GM18867 (cell line): ENCODE results near the gene STAT1.
A peak's percentile ranks its signal among the peaks of the same experiment; 100 is the strongest.

Experiments used
- ATAC-seq: cut with Tn5 transposase; IDR thresholded peaks from one replicate; pipeline ENCODE4 v1.9.1; 2021; ENCODE audit warnings: mild to moderate bottlenecking, moderate library complexity; ENCODE audit not compliant: unreplicated experiment

Gene STAT1

DNA sequence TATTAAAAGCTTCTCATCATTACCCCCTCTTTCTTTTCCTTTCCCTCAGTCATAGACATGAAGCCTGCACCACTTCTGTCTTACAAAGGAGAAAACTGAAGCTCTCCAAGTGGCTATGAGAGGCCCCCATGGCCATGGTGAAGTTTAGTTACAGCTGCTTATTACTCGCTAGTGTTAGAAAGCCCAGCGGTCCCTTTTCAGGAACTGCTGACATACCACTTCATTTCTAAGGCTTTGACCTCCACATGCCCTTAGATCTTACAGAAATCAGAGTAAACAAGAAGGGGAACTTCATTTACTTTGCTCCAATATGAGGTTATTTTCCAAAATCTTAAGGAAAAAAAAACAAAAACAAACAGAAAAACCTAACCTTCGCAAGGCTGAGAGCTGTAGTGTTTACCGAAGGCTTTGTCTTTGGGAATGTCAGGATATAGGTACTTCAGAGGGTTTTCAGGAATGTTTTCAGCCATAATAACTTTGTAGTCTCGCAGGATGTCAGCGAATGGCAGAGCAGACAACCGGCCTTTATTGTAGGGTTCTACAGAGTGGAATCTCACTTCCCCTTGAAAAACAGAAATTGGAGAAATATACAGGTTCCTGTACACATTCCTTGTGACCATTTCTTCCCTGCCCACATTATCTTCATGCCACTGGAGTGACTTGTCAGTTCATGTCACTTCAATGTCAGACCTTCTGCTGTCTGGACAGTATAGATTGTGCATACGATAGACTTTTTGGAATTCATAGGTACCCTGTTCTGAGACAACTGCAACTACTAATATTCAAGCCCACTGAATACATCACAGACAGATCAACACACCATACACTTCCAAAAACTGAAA, 18.8 kb upstream of the STAT1 start:
- no peak for ATAC-seq

DNA sequence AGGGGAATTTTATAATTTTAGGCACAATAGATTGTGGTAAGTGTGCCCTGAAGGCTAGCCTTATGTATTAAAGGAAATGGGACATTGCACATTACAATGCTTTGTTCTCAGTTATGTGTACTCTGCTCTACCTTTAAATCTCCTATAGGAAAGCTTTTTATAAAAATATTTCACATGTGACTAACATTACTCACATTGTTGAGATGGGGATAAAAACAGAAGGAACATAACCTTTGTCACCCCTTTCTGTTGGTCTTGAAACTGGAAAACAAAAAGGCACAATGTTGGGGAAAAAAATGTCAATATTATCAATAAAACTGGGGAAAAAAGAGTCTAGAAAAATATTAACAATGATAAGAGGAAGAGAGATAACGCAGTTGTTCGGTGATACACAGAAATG, 17.3 kb upstream of the STAT1 start:
- no peak for ATAC-seq

DNA sequence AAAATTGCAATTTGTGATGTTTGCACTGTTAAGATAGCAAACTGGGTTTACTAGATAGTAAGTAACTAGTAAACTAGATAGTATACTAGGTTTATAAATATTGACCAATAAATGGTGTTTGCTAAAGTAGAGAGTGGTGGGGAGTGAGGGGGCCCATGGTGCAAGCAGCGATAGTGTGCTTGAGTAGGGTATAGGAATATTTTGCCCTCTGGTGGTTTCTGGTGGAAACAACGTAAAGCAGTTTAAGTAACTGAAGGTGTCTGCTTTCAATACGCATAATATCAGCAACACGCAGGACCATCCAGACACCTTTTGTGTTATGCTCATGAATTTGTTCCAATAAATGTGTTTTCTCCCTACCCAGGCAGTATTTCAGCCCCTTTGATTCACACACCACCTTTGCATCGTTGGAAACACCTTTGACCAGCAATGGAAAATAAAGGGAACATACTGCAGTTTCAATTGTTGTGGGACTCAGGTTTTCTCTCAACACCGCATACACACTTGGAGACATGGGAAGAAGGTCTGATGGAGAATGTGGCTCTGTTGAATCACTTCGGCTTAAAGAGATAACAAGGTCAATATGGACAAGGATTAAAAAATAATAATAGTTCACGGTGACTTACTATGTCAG, 16.7 kb upstream of the STAT1 start:
- ATAC-seq, result peak; percentile 95

DNA sequence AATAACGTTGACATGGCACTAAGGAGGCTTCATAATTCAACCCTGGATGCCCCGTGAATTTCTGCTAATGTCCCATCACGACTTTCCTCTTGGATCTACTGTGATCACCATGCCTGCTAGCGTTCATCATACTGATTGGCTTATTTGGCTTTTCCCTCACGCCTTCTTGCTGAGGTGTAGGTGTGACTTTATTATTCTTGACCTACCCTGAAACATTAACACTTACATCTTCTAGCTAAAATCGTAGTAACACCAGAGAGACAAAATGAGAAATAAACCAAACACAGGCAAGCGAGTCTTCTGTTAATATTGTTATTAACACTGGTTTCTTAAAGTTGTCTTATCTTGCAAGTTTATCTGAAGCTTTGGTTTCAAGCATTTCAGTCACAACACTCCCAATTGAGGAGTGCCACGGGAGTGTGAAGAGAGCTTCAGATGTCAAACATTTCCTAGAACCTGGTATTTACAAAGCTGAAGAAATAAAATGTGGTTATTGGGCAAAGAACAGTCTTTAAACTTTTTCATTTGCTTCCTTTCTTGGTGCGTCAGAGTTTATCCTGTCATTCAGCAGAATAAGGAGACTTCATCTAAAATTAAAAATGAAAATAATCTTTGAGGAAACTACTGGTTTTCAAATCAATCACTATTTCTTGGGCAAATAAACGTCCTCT, 15.4 kb upstream of the STAT1 start:
- ATAC-seq, result no peak

DNA sequence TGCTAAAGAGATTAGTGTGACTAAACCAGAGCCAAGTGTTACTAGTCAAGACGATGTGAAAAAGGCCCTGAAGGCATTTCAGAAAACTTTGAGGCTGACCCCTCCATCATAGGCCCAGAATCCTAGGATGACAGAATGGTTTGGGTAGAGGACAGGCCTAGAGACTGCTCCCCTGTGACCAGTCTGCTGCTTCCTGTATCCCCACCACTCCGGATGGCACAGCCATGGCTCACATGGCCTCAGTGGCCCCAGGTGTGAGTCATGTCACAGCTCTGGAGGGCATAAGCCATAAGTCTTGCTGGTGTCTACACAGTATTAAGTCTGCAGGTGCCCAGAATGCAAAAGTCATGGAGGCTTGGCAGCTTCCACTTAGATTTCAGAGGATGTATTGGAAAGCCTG, 12.4 kb upstream of the STAT1 start:
- ATAC-seq, result no peak

DNA sequence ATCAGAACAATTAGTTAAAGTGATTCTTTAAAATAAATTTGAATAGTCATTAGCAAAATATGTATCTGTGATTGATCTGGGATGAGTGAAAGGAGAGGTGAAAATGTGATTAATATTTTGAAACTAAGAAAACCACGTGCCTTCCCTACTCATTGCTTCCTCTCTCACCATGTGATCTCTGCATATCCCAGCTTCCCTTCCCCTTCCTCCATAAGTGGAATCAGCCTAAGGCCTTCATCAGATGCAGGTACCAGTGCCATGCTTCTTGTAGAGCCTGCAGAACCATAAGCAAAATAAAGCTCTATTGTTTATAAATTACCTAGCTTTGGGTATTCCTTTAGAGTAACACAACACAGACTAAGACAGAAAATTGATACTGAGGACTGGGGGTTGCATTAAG, 11.2 kb upstream of the STAT1 start:
- ATAC-seq, result no peak

DNA sequence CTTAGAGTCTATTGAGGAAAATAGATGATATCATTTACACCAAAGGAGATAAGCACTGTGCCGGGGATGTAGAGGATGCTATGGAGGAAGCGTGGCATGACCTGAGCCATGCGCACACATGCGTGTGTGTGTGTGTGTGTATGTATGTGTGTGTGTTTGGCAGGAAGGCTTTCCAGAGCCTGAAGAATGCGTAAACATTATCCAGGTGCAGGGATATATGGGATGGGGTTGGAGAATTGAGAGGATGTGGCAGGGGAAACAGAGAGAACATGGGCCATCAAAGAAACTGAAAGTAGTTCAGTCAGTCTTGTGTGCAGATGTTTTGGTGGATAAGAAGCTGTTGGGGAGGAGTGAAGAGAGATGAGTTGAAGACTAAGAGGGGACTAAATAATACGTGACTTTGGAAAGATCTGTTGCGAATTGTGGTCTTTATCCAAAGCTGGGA, 9.3 kb upstream of the STAT1 start:
- ATAC-seq, result no peak

DNA sequence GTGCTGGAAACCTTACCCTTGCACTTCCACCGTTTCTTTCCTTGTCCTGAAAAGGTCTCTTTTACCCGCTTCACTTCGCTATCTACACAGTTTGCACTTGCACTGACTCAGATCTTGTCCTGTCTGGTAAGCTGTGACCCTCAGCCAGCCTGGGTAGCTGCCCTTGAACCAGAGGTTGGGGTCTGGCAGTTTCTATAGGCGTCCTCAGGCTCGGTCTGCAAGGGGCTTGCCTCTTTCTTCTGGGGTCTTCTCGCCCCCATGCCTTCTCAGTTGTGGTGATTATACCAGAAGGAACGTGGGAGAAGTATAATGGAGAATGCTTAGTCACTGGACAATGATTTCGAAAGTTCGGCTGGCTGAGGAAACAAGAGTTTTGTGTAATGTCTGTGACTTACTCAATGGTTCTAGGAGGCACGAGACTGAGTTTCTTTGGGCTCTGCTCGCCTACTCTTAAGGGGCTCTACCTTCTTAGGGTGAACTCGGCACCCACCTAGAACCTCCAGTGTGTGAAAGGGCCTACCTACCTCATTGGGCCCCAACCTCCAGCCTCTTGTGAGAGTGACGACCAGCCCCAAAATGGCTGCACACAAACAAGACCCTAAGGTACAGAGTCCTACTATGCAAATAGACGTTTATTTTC, 6.9 kb upstream of the STAT1 start:
- ATAC-seq, result peak; percentile 25

DNA sequence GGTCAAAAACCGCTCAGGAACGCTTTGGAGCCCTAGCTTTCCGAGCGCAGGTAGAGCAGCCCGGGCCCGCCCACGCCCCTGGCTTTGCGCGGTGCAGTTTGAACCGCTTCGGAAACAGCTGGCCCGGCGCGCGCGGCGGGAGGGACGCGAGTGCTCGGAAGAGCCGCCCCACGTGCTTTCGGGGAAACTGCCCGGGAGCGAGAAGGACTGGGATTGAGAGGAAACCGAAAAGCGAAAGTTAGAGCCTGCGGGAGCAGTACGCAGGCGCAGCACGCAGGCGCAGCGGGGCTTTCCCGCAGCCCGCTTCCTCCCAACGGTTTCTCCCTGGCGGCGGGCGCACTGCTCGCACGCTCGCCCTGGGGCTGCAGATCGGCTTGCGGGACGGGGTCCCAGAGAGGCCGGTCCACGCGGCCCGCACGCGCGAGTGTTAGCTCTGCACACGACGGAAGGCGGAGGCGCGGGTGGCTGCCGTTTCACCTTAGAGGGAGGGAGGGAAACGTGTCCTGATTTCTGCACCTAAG, 6.3 kb upstream of the STAT1 start:
- ATAC-seq, result peak; percentile 71

DNA sequence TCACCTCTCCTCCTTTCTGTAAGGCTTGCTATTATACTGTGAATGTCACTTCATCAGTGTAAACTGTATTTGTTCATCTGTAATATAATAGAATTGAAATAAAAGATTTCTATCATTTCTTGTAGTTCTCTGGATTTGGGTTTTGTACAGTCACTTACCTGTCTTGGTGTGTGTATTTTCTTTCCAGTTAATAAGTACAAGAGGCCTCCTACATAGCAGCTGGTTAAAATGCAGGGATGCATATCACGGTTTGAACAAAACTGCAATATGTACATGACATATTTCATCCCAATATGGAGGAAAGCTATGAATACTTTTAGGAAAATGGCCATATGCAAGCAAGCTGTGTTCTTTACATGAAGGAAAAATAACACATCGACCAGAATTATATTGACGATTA, 5.4 kb upstream of the STAT1 start:
- ATAC-seq, result no peak

DNA sequence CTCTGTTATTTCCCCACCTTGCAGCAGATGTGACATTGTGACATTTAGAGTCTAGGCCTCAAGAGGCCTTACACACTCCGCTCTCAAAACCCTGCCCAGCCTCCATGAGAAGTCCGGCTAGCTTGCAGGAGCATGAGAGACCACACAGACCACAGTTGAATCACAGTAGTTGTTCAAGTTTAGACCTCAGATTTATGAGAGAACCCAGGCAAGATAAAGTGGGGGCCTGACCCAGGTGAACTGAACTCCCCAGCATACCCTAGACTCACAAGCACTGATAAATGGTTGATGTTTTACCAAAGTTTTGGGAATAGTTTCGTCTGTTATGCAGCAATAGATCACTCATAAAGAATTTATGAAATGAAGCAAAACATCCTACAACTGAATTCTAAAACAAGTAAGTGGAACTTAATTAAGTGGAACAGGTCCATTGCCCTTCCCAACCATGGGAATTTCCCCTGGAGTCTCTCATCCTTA, 4.7 kb upstream of the STAT1 start:
- ATAC-seq, result no peak

DNA sequence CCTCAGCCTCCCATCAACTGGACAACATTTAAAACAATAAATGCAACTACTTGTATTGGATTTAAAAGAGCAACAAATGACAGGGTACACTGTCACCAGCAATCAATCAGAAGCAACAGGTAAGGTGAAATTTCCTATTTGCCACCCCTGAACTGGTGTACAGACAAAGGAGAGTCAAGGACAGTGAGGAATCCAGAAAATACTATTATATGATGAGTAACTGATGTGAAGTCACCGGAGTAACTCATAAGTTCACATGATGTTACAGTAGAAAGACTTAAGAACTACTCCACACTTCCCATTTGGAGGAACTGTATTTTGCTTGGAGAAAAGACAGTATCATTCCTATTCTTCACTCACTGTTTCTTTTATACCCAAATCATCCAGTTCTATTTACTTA, 4.1 kb upstream of the STAT1 start:
- no peak for ATAC-seq

DNA sequence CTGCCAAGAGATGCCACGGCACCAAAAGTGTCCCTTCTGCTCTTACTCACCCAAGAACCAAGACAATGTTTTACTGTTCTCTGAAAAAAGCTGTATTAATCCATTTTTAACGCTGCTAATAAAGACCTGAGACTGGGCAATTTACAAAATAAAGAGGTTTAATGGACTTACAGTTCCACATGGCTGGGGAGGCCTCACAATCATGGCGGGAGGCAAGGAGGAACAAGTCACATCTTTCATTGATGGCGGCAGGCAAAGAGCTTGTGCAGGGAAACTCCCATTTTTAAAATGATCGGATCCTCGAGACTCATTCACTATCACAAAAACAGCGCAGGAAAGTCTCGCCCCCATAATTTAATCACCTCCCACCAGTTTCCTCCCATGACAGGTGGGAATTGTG, 1.9 kb upstream of the STAT1 start:
- ATAC-seq, result no peak

DNA sequence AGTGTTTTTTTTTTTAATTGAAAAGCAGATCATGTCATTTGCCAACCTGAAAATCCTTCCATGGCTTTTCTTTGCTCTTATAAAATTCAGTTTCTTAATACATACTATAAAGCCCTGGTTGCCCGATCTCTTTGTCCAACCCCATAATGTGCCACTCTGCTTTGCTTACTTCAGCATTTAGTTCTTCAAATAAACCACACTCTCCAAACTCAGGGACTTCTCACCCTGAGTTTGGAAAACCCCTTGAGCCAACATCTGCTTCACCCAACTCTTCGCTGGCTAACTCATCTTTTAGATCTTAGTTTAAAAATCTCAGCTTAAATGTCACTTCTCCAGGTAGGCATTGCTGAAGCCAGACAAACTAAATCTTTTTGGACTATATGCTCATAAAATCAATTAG, 1.3 kb upstream of the STAT1 start:
- no peak for ATAC-seq

DNA sequence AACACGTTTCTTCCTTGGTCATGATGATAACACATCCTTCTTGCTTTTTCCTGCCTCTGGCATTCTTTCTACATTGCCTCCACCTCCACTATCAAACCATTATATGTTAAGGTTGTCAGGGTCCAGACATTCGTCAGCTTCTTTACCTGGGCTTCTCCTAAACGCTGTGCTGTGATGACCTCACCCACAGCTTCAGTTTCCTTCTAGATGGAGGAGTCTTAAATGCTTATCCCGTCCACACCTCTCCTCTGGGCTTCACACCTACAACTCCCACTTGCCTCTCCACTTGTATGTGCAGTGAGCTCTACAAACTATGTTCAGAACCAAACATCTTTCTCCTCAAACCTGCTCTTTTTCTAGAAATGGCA, 666 bp upstream of the STAT1 start:
- peak; percentile 3 for ATAC-seq

DNA sequence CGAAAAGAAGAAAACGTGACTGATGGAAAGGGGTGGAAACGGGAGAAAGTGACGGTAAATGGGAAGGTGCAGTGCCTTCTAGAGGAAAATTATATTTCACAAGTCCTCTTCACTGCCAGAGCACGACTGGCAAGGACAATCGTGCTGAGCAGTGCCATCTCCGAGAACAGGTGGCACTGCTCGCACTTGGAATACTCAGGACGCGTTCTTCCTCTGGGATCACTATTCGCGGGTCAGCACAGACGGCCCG, 364 bp downstream of the STAT1 start:
- ATAC-seq, result no peak

DNA sequence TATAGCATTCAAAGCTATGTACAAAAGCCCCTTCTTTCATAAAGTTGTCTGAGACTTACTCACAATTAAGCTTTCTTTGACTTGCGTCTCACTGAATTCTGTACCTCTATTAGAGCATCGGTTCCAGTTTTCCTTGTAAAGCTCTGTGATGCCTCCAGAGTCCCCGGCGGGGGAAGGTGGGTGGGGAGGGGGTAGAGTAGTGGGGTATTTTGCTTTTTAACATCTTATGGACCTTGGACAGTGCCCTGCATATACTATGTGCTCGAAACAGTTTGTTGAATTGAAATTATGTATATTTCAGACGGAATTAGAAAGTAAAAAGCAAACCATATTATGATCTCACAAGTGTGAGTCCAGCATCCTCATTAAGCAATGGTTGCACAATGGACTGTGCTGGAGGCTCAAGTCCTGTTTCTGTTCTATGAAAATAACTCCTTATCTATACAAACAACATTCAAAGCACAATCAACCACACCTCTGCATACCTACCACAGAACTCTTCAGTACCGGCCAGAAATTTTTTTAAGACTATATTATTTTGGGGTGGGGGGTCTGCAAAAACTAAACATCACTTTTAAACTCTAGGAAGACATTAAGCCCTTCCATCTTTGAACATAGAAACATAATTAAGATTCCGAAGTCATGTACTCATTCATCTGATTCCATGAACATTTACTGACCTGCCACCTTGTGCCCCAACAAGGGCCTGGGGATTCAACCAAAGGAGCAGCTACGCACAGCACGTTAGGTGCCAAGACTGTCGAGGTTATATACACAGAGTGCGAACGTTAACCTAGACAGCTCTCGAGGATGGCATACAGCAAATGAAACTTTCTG, 908 bp downstream of the STAT1 start:
- ATAC-seq, result peak; percentile 2

DNA sequence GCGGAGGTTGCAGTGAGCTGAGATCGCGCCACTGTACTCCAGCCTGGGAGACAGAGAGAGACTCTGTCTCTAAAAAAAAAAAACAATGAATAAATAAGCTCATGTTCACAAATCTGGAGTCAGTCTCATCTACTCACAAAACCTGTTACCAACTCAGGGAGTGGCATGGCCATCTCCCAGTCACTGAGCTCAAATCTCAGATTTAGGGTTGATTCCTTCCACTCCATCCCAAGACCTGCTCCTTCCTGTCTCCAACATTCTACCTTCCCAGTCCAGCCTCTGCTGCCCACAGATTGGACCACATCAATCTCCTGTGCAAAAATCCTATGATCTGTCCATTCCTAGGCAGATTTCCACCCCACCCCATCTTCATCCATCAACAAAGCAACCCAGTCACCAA, 1.6 kb downstream of the STAT1 start:
- no peak for ATAC-seq

DNA sequence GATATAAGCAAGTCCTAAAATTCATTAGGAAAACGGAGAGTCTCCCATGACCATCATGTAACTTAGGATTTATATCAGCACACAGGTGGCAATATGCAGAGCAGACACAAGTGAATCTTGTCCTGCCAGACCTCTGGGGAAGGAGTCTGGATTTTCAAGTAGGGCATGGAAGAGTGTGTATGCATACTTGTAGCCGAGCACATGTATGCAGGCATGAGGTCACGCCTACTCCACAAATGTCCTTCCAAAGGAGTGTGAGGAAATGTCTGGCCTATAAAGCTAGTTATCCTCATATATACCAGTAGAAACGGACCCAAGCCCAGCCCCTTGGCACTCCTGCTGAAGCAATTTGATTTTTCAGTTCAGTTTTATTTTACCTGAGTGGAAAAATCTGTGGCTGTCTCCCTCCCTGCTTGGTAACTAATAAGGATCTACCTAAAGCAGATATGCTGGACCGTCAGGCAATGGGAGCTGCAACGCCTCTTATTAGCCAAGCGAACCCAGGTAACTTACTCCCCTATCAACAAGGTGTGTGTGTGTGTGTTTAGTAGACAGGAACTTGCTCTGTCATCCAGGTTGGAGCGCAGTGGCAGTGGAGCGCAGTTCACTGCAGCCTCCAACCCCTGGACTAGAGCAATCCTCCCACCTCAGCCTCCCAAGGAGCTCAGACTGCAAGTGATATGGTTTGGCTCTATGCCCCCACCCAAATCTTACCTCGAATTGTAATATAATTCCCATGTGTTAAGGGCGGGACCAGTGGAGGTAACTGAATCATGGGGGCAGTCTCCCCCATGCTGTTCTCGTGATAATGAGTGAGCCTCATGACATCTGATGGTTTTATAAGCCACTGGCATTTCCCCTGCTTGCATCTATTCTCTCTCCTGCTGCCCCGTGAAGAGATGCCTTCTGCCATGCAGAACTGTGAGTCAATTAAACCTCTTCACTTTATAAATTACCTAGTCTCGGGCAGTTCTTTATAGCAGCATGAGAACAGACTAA, 2.8 kb downstream of the STAT1 start:
- no peak for ATAC-seq
